Large intestine (tissue), 3 donors: ENCODE results near the gene UCKL1. TPM values are rescaled to one million over a fixed set of nuclear protein-coding genes. Genes with fewer than 3 reads are reported as not detected.
A peak's percentile ranks its signal among the peaks of the same experiment; 100 is the strongest.

ENCODE experiments used
- DNase-seq, 2 donors: peaks; one replicate each; pipeline versions ENCODE4 v3.0.0 to v3.0.0-alpha.2; 2013
- H3K27ac ChIP-seq: one replicate; pipeline ENCODE4 v1.5.1; 2013; ENCODE audit warnings: low read length
- H3K27me3 ChIP-seq: 2 replicates; pipeline ENCODE4 v1.6.1; 2013; ENCODE audit warnings: low read length; ENCODE audit not compliant: control insufficient read depth, insufficient read depth
- H3K36me3 ChIP-seq: 2 replicates; pipeline ENCODE4 v1.6.1; 2013; ENCODE audit warnings: low read length; ENCODE audit not compliant: control insufficient read depth, insufficient read depth
- H3K4me1 ChIP-seq: one replicate; pipeline ENCODE4 v1.6.1; 2013; ENCODE audit warnings: low read length; ENCODE audit not compliant: control insufficient read depth, insufficient read depth
- H3K4me3 ChIP-seq: one replicate; pipeline ENCODE4 v1.5.1; 2013; ENCODE audit warnings: low read length
- H3K9me3 ChIP-seq: one replicate; pipeline ENCODE4 v1.6.1; 2013; ENCODE audit warnings: mild to moderate bottlenecking, low read depth, low read length, moderate library complexity; ENCODE audit not compliant: control insufficient read depth
- WGBS: methylation state at CpG from one replicate; pipeline ENCODE4 v1.1.5; 2013; ENCODE audit warnings: low lambda C conversion rate; ENCODE audit not compliant: insufficient coverage; 5-methylcytosine and 5-hydroxymethylcytosine counted together
- polyA plus RNA-seq: library from polyadenylated mRNA; unstranded; fragments of 120-200 nt; gene quantifications from one replicate; pipeline ENCODE4 v1.2.1, GENCODE V29; 2013

Gene UCKL1
- polyA plus RNA-seq, 1 donor = 54.2 TPM

DNA sequence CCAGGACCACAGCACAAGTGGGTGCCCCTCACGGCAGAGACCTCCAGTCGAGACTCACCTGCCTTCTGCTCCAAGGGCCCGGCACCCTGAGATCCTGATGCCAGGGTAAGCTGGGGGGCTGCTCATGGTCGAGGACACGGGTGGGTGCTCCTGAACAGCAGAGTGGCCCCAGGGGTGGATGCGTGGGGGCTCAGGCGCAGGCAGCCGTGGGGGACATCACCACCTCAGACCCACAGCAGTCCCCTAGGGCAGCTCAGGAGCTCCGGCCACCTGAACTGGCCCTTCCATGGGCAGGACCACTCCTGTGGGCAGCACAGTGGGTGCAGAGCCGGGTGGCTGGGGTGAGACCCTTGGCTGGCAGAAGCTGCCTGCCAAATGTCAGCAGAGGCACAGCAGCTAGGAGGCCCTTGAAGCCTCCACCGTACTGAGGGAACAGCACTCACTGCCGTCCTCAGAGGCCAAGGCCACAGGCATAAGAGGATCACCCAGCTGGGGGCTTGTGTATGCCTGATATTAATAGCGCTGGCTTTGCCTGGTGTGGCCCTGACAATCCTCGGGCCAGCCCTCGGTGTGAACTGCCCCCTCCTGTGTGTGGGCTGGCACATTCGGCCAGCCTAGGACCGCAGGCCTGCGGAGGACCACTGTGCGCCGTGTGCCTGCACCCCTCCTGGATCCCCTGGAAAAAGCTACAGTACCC lies 5.4 kb downstream of the UCKL1 start:
- DNase-seq = no peak
- no peaks in the 10 kb centered on the region for H3K27me3 ChIP-seq
- H3K9me3 ChIP-seq = no peaks in the 10 kb centered on the region
- peaks cover 23% of the 10 kb centered on the region for H3K36me3 ChIP-seq
- peaks cover 41% of the 10 kb centered on the region for H3K4me1 ChIP-seq
- H3K27ac ChIP-seq = no peak overlapping the region
- no peak overlapping the region for H3K4me3 ChIP-seq
- no CpG with 5 or more reads among the region's 20 CpGs for WGBS

- H3K27me3 ChIP-seq = no peaks in the 10 kb centered on the region
- peaks cover 53% of the 10 kb centered on the region for H3K36me3 ChIP-seq
- H3K4me1 ChIP-seq = peaks cover 26% of the 10 kb centered on the region
- H3K4me3 ChIP-seq = no peak overlapping the region
- no peak for DNase-seq
- no peak overlapping the region for H3K27ac ChIP-seq
- WGBS = no CpG with 5 or more reads among the region's 27 CpGs
- H3K9me3 ChIP-seq = no peaks in the 10 kb centered on the region
Observed at GRCh38 chr20:63947638-63948456, 8.4 kb downstream of the UCKL1 start.

DNA sequence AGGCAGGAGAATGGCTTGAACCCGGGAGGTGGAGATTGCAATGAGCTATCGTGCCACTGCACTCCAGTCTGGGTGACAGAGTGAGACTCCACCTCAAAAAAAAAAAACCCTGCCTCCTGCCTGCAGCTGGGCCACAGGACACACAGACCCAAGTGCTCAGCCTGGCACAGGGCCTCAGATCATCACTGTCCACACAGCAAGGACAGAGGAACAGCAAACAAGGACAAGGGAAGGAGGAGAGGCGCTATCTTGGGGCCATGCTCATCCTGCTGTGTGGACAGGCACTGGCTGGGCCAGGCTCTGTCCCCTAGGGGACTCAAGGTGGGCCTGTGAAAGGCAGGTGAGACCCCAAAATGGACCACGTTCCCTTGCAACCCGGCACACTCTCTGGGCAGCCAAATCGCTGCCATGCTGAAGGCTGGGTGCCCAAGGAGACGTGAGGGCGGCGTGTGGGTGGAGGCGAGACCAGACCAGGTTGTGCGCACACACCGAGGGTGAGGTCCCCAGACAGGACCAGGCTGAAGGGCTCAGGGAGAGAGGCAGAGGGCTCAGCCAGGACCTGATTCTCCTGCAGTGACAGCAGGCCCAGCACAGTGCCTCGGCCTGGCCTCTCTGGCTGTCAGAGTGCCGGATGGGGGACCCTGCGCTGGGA lies 9.1 kb downstream of the UCKL1 start:
- peaks cover 26% of the 10 kb centered on the region for H3K4me1 ChIP-seq
- DNase-seq = no peak
- no CpG with 5 or more reads among the region's 15 CpGs for WGBS

GRCh38 chr20:63945921-63946920 lies 10.0 kb downstream of the UCKL1 start:
- no CpG with 5 or more reads among the region's 39 CpGs for WGBS
- peaks cover 22% of the 10 kb centered on the region for H3K4me1 ChIP-seq
- no peaks in the 10 kb centered on the region for H3K27me3 ChIP-seq
- no peak overlapping the region for H3K27ac ChIP-seq
- peaks cover 9% of the 10 kb centered on the region for H3K9me3 ChIP-seq
- no peak overlapping the region for H3K4me3 ChIP-seq
- peaks cover 58% of the 10 kb centered on the region for H3K36me3 ChIP-seq
- DNase-seq = no peak

More for the DNA sequence above, 9.1 kb downstream of the UCKL1 start:
- Histone ChIP-seq H3K4me3 (no peak overlapping the region), H3K27ac (no peak overlapping the region), H3K36me3 (peaks cover 56% of the 10 kb centered on the region), H3K9me3 (peaks cover 1% of the 10 kb centered on the region), H3K27me3 (no peaks in the 10 kb centered on the region)

GRCh38 chr20:63945031-63945658 lies 11.1 kb downstream of the UCKL1 start:
- H3K36me3 ChIP-seq = peaks cover 65% of the 10 kb centered on the region
- peaks cover 21% of the 10 kb centered on the region for H3K4me1 ChIP-seq
- WGBS = no CpG with 5 or more reads among the region's 17 CpGs
- no peak overlapping the region for H3K4me3 ChIP-seq
- no peak for DNase-seq
- no peak overlapping the region for H3K27ac ChIP-seq
- H3K9me3 ChIP-seq = peaks cover 20% of the 10 kb centered on the region
- H3K27me3 ChIP-seq = no peaks in the 10 kb centered on the region

DNA sequence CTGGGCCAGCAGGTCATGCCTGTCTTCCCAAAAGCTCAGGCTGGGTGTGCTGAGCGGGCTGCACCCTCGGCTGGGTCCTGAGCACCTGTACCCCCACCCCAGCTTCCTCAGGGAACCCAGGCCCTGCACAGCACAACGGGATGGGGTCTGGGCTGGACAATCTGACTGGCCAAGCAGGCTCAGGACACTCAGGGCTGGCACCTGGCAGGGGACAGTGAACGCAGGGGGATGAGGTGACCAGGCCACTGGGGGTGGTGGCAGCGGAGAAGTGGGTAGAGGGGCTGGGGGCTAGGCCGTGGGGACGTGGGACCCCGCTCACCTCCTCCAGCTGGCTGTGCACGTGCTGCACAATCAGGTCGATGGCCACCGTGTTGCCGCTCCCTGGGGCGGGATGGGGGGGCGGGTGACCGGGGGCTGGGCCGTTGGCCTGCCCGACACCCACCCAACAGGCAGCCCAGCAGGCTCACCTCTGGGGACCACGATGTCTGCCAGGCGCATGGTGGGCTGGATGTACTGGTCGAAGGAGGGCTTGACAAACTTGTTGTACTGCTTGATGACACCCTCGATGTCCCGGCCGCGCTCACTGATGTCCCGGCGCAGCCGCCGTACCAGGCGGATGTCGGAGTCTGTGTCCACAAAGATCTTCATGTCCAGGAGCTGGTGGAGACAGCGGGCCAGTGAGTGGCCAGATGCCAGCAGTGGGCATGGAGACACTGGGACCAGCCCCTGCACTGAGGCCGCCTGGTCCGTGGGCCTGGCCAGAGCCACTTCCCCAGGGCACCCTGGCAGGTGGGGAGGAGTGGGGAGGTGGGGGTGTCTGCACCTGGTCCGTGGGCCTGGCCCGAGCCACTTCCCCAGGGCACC lies 11.9 kb downstream of the UCKL1 start:
- no peaks in the 10 kb centered on the region for H3K27me3 ChIP-seq
- H3K36me3 ChIP-seq = peaks cover 69% of the 10 kb centered on the region
- no peak overlapping the region for H3K4me3 ChIP-seq
- peaks cover 21% of the 10 kb centered on the region for H3K9me3 ChIP-seq
- no peak overlapping the region for H3K27ac ChIP-seq
- no peak for DNase-seq
- H3K4me1 ChIP-seq = peaks cover 13% of the 10 kb centered on the region
- WGBS = no CpG with 5 or more reads among the region's 35 CpGs

DNA sequence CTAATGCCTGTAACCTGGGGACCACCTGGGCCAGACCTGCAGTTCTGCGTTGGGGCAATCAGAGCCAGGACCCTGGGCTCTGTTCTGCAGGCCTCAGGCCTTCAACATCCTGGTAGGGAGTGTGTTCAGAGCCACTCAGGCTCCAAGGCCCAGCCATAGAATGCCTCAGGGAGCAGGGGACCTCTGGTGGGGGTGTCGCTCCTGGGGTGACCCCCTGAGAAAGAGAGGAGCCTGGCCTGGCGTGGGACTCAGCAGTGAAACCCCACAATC lies 12.5 kb downstream of the UCKL1 start:
- no peak for DNase-seq
- H3K27ac ChIP-seq = no peak overlapping the region
- no CpG with 5 or more reads among the region's 3 CpGs for WGBS
- H3K36me3 ChIP-seq = peaks cover 75% of the 10 kb centered on the region
- H3K27me3 ChIP-seq = no peaks in the 10 kb centered on the region
- peaks cover 7% of the 10 kb centered on the region for H3K4me1 ChIP-seq
- H3K4me3 ChIP-seq = no peak overlapping the region
- peaks cover 25% of the 10 kb centered on the region for H3K9me3 ChIP-seq

DNA sequence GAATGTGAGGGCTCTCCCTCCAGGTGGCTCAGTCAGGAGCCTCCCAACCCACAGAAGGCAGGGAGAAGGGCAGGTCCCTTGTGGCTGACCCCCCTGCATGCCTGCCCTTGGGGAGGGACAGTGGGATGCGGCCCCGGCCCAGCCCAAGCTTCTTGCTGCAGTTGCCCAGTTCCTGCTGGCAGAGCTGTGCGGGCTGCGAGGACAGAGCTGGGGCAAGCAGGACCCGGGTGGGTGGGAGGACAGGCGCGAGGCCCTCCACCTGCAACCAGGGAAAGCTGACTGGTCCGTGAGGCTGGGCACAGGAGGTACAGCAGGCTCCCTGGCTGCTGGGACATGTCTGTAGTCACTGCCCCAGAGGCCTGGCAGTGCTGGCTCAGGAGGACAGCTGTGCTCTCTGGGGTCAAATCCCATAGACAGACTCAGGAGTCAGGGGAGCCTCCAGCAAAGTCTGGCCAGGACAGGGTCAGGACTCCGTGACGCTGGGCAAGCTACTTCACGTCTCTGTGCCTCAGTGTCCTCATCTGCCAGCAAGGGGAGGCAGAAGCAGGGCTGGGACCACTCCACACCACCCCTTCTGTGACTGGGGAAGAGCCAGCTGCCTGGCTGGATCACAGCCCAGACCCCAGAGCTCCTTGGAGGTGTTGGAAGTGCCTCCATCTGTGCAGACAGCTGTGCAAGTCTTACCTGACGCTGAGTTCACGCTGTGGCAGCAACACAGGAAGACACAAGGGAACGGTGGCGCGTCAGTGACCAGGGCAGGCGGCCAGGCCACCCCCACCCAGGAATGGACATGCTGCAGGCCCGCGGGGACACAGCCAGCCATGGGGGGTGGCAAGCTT lies 13.0 kb downstream of the UCKL1 start:
- peak overlapping the region; percentile 38 for H3K27ac ChIP-seq
- WGBS = no CpG with 5 or more reads among the region's 19 CpGs
- peaks cover 29% of the 10 kb centered on the region for H3K9me3 ChIP-seq
- no peak for DNase-seq
- H3K4me1 ChIP-seq = peaks cover 4% of the 10 kb centered on the region
- no peaks in the 10 kb centered on the region for H3K27me3 ChIP-seq
- H3K36me3 ChIP-seq = peaks cover 75% of the 10 kb centered on the region
- no peak overlapping the region for H3K4me3 ChIP-seq
